NCI-H748 treated with DMSO at 0.1 percent for 48 hours (cell line): ENCODE measurements around the gene FAM131C.
A peak's percentile ranks its signal among the peaks of the same experiment; 100 is the strongest.
"Not testable (repeated sequence)": the region's sequence is repeated elsewhere in the genome, so short reads cannot be mapped to it uniquely, and the experiment has no call there.

Experiments used
- DNase-seq: peaks from one replicate; lab custom pipeline; 2025; lab: John Stamatoyannopoulos, UW

Gene FAM131C

GRCh38 chr1:16058394-16059120, 14.9 kb downstream of the FAM131C start:
- DNase-seq: not testable (repeated sequence)

GRCh38 chr1:16057314-16057915, 16.0 kb downstream of the FAM131C start:
- DNase-seq: not testable (repeated sequence)

GRCh38 chr1:16056521-16056912, 16.9 kb downstream of the FAM131C start:
- not testable (repeated sequence) for DNase-seq

DNA sequence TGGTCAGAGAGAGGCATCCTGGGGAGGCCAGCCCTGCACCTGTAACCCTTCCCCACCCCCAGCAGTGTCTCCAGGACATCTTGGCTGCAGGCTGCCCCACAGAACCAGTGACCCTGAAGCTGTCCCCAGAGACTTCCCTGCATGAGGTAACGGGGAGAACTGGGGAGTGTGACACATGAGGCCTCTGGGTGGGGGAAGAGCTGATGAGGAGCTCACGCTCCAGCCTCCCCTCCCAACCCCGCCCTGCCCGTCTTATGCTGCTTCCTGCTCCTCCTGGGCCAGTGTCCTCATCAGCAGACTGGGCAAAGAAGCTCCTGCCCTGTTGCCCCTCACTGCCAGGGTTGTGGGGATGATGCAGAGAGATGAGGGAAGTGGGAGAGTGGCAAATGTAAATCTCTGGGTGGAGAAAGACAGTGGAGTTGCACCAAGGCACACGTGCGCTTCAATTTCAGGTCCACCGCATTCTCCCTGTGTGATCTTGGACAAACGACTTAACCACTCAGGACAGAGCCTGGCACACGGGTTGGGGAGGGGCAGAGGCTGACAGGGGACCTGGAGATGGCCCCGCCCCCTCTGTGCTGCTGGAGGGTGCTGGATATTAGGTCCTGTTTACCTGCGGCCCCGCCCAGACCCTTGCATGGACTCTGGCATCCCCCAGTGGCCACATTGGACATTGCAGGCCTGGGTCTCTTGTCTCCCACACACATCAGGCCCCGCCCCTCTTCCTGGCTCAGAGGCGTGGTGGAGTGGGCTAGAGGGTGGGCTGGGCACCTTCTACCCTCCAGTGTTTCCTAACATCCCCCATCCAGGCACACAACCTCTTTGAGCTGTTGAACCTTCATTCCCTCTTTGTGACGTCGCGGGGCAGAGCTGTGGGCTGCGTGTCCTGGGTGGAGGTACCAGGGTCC, 17.6 kb downstream of the FAM131C start:
- DNase-seq: peak; percentile 66

DNA sequence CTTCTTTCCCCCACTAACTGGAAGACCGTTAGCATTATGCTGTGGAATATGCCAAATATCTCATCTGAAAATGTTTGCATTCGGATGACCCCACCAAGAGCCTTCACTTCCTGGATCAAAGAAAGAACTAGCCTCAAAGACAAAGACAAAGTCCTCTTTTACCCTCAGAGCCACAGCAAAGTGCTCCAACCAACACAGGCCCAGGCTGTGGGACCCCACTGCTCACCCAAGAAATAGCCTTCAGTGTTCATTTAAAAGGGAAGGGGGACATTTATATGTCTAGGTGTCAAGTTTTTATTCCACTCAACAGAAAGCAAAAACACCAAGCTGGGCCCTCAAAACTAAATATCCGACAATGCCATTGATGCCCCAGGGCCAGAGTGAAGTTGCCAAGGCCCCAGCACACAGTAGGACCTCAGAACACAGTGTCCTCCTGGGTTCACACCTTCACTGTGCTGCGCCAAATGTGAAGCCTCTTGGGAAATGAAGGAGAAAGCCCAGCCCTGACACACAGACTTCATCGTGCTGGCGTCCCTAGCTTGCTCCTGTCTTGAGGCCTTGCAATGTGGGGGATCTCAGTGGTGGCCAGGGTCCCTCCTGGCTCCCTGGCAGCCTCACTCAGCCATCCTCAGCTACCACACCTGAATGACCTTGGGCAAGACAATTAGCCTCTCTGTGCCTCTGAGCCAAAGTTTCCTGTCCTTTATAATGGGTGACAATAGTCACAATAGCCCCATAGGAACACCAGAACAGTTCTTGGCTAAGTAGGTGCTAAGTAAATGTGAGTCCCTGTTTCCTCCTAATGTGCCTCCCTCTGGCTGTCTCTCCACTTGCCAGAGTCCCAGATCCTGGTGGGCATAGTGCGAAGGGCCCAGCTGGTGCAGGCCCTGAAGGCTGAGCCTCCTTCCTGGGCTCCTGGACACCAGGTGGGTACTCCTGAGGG, 18.6 kb downstream of the FAM131C start:
- no peak for DNase-seq

- DNase-seq: no peak
These were observed 19.5 kb downstream of the FAM131C start for GRCh38 chr1:16053781-16054502.

DNA sequence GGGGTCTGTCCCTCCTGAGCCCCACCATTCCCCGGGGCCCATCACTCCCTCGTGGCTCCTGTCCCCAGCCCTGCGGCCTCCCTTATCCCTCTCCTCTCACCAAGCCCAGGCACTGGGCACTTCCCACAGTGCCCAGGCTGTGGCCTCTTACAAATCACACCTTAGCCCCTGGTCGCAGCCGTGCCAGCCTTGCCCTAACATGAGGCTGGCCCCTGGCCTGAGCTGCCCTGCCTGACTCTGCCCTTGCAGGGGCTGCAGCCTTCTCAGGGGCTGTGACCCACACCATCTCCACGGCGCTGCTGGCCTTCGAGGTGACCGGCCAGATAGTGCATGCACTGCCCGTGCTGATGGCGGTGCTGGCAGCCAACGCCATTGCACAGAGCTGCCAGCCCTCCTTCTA, 21.5 kb downstream of the FAM131C start:
- DNase-seq: not testable (repeated sequence)

GRCh38 chr1:16051039-16051438, 22.4 kb downstream of the FAM131C start:
- DNase-seq: no peak

DNA sequence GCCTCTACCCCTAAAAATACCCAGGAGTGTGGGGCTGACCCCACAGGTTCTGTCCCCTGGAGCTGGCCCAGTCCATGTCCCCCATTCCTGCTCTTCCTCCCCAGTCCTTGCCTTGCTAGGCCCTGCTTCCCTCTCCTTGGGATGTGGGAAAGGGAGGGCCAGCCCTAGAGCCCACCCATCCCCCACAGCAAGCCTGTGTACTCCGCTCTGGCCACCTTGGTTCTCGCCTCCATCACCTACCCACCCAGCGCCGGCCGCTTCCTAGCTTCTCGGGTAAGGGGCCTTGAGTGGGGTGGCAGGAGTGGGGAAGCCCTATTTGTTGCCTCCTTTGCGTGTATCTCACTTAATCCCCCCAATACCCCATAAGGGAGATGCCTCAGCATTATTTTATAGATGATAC, 23.1 kb downstream of the FAM131C start:
- DNase-seq: no peak

GRCh38 chr1:16048573-16049189, 24.8 kb downstream of the FAM131C start:
- no peak for DNase-seq

DNA sequence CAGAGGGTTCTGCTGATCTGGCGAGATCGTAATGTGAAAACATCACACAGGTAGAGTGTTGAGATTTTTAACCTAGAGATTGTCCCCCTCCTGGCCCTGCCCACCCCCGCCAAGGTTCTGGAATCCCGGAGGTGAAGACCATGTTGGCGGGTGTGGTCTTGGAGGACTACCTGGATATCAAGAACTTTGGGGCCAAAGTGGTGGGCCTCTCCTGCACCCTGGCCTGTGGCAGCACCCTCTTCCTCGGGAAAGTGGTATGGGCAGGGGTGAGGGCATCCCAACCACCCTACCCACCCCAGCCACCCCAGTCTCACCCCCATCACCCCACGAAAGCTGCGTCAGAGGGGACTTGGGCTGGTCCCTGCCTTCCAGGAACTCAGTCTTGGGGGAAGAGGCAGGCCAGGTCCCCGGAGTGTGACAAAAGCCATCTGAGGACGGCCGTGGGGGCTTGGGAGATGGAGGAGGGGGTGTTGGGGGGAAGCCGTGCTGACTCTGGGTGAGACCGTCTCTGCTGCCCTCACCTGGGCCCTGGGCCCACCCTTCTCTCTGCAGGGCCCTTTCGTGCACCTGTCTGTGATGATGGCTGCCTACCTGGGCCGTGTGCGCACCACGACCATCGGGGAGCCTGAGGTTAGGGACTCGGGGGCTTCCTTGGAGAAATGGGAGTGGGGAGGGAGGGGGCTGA, 25.5 kb downstream of the FAM131C start:
- no peak for DNase-seq

- no peak for DNase-seq
These were observed 26.6 kb downstream of the FAM131C start for GRCh38 chr1:16046842-16047241.

- no peak for DNase-seq
These were observed 29.5 kb downstream of the FAM131C start for GRCh38 chr1:16043950-16044349.

DNA sequence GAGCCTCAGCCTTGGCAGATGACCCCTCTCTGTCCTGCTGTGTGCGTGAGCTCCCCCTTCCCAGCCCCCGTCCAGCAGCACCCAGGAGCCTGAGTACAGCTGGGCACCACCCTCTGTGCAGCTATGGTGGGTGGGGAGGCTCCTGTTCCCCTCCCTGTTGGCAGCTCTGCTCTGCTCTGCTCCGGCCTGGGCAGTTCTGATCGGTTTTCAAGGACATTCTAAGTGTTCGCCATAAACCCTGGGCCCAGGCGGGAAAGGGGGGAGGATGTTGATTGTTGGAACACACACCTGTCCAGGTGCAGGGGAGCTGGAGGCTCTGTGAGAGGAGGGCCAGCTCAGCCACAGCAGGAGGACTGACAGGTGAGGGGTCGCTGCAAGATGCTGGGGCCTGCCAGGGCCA, 29.9 kb downstream of the FAM131C start, which contains the start of gene CLCNKB:
Gene CLCNKB, plus strand, starts transcription at position 262 of the 400 bp plus-strand sequence. CDS start 711 bp downstream, outside the sequence.
- DNase-seq: no peak

DNA sequence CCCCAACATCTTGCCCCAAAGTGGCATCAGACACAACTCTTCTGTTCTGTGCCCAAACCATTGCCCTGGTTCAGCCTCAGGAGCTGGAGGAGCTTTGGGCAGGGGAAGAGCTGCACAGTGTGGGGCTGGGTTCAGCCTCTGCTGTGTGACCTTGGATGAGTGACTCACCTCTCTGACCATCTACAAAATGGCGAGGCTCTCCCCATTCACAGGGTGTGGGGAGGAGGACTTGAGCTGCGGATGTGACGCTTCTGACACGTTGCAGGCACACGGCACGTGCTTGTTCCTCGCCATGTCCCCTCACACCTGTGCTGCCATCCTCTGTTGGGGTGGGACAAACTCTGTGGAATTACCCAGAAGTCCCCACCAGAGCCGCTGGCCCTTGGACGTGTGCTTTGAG, 30.8 kb downstream of the FAM131C start:
- DNase-seq: not testable (repeated sequence)

- no peak for DNase-seq
These were observed 31.4 kb downstream of the FAM131C start for GRCh38 chr1:16042096-16042495.

- no peak for DNase-seq
These were observed 32.3 kb downstream of the FAM131C start for GRCh38 chr1:16041200-16041599.

GRCh38 chr1:16039871-16040270, 33.6 kb downstream of the FAM131C start:
- not testable (repeated sequence) for DNase-seq

DNA sequence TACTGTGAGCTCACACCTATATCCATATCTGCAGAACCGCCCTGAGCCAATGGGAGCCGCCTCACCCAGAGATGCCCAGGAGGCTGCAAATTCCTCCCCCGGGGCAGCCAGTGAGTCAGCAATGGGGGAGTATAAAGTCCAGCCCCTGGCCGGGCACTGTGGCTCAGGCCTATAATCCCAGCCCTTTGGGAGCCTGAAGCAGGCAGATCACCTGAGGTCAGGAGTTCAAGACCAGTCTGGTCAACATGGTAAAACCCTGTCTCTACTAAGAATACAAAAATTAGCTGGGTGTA, 34.9 kb downstream of the FAM131C start:
- DNase-seq: no peak

DNA sequence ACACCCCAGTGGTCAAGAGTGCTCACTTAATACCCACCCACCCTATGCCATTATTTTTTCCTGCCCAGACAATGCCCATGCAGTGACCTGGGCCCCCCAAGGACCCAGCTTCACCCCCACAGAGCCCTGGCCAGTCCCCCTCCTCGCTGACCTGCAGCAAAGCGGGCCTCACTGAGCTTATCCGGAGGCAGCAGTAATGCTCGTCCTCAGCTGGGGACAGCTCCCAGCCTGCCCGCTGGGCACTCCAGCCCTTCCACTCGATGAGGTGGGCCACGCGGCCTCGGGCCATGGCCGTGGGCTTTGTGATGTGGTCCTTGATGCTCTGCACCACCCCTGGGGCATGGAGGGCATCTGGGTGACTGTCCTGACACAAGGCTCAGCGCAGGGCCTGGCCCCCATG, 37.0 kb downstream of the FAM131C start:
- DNase-seq: not testable (repeated sequence)
